ENCODE data around the gene DNAAF5.

DNAAF5 gene

DNA sequence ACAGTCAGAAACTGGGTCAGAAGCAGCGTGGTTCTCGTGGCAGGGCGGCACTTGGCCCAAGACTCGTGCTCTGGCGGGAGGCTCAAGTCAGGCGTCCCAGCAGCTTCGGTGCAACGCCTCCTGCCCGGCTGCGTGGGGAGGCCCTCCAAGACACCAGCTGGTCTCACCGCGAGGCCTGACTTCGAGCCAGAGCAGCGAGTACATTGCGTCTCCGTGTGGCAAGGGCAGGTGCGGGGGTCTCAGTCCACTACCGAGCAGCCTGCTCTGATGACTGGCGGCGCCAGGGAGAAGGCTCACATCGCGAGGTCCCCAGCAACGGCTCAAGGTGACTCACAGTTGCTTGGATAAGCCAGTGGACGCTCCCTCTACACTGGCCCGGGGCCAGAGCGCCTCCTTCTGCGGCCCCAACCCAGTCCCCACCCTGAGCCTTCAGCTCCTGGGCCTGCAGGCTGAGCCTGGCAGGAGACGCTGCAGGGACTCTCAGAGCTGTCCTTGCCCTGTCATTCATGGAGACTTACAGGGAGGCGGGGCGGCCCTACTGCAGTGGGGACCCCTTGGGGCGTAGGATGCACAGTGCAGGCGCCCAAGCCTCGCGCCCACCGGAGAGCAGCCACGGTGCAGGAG lies 42.5 kb downstream of the DNAAF5 start:
- DNase-seq (ENCODE audit: low read depth): no peak

GRCh38 chr7:770336-770735 lies 43.8 kb downstream of the DNAAF5 start:
- DNase-seq (ENCODE audit: low read depth): no peak

GRCh38 chr7:770741-771166 lies 44.3 kb downstream of the DNAAF5 start:
- DNase-seq (ENCODE audit: low read depth): no peak

DNA sequence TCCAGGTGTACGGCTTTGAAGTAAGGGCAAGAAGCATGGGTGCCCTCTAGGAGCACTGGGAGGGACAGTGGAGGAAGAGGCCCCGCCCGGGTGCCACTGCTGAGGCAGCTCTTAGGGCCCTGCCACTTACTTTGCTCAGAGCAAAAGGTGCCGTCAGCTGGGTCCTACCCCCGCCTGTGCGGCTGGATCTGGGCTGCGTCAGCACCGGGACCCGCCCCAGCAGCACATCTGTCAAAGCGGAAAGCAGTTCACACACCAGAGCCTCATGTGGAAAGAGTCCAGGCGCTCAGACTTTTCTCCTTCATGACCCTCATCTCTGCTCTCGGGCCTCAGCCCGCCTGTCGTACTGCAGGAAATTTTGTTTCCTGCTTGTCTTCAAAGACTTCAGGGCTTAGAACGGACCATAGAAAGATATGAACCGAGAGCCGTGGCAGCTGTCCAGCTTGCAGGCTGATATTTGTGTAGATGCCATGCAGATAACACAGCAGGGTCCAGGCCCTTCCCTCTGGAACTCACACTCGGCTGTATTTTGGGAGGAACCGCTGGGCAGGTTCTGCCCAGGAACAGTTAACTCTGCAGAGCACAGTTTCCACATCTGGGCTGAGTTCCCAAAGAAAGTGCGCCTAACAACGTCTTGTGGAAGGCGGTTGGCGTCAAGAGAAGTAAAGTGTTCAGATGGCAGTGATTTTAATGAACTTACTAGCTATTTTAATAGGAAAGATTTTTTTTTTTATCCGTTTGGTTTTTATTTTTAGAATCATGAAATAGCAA lies 44.9 kb downstream of the DNAAF5 start:
- no peak for DNase-seq (ENCODE audit: low read depth)

- no peak for DNase-seq (ENCODE audit: low read depth)
Observed at GRCh38 chr7:772005-772294, 45.5 kb downstream of the DNAAF5 start.

DNA sequence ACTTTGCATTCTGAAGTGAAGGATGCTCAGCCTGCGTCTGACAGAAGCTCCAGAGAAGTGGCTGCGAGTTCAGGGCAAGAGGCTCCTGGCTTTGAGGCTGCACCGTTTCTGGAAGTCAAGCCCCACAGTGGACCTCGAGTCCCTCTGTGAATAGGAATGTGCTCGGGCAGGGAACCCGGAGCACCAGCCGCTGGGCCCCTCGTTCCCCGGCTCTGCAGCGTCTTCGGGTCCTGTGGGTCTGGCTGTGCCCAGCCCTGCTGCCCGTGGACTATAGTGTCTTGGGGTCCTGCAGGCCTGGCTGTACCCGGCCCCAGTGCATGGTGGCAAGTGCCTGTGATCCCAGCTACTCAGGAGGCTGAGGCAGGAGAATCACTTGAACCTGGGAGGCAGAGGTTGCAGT lies 45.9 kb downstream of the DNAAF5 start:
- DNase-seq (ENCODE audit: low read depth): no peak

GRCh38 chr7:772861-773621 lies 46.5 kb downstream of the DNAAF5 start:
- no peak for DNase-seq (ENCODE audit: low read depth)

GRCh38 chr7:773622-773915 lies 47.1 kb downstream of the DNAAF5 start:
- no peak for DNase-seq (ENCODE audit: low read depth)

DNA sequence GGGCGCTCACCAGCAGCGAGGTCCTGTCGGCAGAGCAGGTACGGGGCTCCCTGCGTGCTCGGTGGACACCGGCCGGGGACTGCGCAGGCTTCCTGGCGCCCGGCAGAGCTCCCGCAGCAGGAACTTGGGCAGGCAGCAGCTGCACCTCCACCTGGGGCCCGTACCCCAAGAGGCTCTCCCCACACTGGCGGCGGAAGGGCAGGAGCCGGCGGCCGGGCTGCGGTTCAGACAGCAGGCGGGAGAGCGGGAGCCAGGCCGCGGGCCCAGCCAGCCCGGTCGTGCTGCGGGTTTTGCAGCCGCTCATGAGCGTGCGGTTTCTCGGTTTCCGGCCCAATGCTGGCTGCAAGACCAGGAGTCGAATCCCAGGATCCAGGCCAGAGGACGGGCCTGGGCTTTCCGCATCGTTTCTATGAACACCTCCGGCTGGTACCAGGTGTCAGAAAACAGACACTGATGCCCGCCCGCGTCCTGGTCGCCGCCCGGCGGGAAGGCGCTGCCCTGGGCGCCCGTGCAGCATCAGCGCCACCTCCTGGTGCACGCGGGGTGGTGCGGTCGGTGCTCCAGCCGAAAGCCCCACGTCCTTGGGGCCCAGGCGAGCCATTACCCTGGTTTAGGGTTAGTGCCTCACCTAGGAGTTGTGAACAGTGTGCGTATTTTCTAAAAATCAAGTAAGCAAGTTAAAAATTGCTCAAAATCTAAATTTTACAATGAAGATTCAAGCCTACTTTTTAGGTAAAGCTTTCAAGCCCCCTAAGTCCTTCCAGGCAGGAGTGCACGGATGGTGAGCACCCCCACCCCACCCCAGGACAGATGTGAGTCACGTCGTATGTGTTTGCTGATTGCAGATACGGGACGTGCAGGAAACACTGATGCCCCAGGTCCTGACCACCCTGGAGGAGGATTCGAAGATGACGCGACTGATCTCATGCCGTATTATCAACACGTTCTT lies 47.9 kb downstream of the DNAAF5 start:
- peak; percentile 51 for DNase-seq (ENCODE audit: low read depth)

GRCh38 chr7:776381-776780 lies 49.9 kb downstream of the DNAAF5 start:
- DNase-seq (ENCODE audit: low read depth): no peak

DNA sequence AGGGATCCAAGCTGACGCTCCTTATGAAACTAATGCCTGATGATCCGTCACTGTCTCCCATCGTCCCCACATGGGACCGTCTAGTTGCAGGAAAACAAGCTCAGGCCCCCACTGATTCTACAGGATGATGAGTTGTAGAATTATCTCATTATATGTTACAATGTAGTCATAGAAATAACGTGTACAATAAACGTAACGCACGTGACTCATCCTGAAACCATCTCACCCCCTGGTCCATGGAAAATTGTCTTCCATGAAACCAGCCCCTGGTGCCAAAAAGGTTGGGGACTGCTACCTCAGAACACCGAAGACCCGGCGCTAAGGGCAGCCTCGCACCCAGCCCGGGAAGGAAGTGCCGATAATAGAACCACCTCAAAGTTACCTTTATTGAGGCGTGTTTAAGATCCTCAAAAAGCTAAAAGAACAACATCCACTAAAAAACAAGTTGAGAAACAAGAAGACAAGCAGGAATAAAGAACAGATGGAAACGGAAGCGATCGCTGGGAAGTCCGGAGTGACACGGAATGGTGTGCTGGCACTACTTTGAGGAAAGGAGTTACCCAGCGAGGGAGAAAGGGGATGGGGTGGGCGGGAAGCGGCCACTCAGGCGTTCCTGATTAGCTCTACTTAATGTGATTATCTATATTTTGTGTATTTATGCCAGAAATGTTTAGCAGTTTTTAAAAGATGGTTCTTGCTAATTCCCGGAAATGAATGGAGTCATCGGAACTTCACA lies 50.7 kb downstream of the DNAAF5 start:
- no peak for DNase-seq (ENCODE audit: low read depth)

DNA sequence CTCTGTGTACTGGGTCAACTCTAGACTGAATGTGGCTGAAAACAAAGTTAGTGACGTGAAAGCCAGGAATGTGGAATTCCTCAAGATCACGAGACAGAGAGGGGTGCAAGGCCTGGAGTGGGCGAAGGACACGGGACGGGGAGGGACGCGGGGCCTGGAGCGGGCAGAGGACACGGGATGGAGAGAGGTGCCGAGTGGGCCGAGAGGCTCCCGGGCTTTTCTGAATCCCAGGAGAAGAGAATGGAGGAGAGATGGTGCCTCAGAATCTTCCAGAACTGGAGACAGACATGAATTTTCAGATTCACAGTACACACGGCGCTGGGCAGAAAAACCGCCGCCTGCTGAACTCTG lies 51.2 kb downstream of the DNAAF5 start:
- no peak for DNase-seq (ENCODE audit: low read depth)

GRCh38 chr7:778271-778967 lies 51.9 kb downstream of the DNAAF5 start:
- DNase-seq (ENCODE audit: low read depth): no peak

DNA sequence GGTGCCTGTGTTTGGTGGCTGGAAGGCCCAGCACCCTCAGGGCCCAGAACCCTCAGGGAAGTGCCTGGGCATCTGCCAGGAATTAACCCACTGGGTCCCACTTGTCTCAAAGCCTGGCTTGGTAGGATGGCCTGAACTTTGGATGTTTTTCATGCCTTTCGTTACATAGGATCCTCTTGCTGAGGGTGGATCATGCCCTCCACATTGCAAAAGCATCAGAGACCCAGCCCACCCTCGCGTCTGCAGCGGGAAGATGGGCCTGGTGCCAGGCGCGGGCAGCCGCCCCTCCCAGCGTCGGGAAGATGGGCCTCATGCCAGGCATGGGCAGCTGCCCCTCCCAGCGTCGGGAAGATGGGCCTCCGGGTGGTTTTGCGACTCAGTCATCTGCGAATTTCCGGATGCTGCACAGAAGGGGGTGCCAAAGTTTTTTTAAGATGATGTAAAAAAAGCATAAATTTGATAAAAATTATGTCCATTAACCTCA lies 52.5 kb downstream of the DNAAF5 start:
- no peak for DNase-seq (ENCODE audit: low read depth)

DNA sequence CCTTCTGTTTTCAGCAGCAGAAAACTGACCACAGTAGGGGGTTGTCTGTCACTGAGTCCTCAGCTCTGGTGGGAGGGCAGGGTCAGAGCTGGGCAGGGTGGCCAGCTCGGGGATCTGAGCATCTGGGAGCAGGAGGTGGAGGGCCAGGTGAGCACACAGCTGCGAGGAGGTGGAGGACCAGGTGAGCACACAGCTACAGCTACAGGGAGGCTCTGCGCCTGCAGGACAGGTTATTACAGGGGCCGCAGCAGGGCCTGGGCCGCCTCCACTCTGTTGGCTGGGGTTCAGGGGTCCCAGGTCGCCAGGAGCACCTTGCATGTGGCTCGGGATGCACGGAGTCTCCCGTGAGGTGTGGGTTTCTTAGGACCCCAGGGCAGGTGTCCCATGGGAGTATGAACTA lies 53.0 kb downstream of the DNAAF5 start:
- no peak for DNase-seq (ENCODE audit: low read depth)

GRCh38 chr7:780081-780480 lies 53.6 kb downstream of the DNAAF5 start:
- no peak for DNase-seq (ENCODE audit: low read depth)

DNA sequence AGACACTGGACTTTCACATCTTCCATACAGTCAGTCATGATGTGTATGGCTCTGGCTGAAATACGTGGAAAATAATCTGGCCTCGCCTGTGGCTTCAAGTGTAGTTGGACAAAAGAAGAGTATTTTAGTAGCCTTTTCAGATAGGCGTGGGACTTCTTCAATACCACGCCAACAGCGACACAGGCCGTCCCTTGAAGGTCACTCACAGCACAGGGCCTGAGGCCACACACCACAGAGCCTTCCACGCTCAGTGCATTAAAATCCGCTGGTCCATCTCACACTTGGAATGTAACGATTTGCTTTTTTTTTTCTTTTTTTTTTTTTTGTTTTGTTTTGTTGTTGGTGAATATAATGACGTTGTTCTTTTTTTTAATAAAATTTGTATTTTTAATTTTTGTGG lies 54.0 kb downstream of the DNAAF5 start:
- no peak for DNase-seq (ENCODE audit: low read depth)

DNA sequence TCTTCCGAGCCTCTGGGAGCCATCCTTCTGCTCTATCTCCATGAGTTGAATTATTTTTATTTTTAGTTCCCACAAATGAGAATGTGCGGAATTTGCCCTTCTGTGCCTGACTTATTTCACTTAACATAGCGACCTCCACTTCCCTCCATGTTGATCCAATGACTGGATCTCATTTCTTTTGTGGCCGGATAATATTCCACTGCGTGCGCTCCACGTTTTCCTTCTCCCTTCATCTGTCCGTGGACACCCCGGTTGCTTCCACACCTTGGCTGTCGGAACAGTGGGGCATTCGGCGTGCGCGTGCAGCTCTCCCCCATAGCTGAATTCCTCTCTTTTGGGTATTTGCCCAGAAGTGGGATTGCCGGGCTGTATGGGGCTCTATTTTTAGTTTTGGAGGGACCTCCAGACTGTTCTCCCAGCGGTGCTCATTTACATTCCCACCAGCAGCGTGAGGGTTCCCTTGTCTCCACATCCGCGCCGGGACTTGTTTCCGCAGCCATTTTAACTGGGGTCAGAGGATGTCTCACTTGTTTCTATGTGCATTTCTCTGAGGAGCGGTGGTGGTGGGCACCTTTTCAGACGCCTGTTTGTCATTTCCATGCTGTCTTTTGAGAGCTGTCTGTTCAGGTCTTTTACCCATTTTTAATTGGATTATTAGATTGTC lies 54.8 kb downstream of the DNAAF5 start:
- no peak for DNase-seq (ENCODE audit: low read depth)

GRCh38 chr7:781936-782529 lies 55.5 kb downstream of the DNAAF5 start:
- DNase-seq (ENCODE audit: low read depth): no peak
